ENCODE results near the gene CCDC102B.
"Not testable (repeated sequence)": the region's sequence is repeated elsewhere in the genome, so short reads cannot be mapped to it uniquely, and the experiment has no call there.

Gene CCDC102B

GRCh38 chr18:68916734-68917133 lies 118.9 kb downstream of the CCDC102B start:
- DNase-seq: no peak

DNA sequence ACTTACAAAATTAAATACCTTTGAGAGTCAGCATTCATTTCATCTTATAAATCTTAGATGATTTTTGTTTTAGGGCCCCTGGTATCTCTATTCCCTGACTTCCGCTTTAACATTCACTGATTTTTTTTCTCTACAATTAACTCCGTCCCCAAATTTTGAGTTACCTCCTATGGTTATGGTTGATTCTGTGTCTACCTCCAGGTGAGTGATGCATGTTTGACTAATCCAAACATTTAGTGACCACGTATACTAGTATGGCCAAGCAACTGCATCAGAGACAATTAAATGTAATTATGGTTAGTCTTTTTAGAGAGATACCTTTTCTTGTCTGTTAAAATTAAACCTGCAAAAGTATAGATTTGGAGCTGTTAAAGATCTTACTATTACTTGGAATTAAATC lies 120.3 kb downstream of the CCDC102B start:
- no peak for DNase-seq

DNA sequence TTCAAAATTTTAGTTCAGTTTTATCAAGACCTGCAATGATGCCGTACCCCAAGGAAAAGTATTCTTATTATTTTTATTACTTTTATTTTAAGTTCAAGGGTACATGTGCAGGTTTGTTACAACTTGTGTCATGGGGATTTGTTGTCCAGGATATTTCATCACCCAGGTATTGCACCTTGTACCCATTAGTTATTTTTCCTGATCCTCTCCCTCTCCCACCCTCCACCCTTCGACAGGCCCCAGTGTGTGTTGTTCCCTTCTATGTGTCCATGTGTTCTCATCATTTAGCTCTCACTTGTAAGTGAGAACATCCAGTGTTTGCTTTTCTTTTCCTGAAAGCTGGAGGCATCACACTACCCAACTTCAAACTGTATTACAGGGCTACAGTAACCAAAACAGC lies 122.0 kb downstream of the CCDC102B start:
- no peak for DNase-seq

DNA sequence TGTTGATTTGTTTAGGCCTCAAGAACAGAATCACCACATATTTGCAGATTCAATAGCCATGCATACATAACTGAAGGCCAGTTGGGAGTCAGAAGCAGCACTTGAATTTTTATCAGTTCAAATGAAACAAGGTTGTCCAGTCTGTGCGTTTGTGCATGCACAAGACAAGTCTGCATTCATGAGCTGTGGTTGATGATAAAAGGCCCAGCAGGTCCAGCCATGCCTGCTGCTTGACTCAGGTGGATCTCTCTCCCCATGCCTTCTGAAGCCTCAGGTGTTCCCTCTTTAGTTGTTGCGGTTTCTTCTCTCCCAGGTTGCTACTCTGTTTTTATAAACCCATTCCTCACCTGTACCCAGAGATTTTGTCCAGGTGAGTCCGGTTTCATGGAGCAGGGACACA lies 124.5 kb downstream of the CCDC102B start:
- no peak for DNase-seq

GRCh38 chr18:68925268-68925667 lies 127.4 kb downstream of the CCDC102B start:
- no peak for DNase-seq

DNA sequence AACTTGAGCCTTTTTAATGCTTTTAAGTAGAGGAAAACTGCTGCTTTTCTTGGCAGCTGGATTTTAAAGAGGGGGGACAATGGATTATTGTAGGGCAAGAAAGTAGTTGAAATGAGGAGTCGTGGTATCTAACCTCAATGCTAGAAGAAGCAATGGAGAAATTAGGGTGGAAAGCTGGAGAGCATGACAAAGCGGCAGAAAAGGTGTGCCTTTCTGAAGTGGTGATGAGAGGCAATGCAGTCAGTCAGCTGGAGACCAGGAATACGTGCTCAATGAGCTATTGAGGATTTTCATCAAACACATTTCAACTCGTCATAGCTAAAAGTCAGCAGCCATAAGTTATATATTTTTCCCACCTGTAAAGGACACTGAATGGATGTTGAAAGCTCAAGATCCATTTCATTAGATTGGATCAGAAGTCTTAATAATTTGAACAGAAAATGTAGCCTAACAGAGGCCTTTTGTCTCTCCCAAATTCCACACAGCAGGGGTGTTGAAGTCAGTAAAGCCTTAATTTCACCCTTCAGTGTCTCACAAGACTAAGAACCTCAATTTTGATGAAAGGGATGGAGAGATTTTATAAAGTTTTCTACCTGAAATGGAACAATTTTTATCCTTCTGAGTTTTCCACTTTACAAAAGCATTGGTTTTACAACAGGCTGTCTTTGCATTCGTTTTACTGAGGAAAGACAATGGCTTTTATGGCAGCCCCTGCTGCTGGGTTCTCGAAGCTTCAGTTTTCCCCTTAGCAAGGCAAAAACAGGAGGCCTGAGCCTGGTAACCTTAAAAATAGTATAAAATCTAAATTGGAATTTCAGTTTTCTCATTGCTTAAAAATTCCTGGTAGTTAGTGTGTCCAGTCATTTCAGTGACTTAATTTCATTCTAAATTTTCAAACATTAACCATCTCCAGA lies 131.1 kb downstream of the CCDC102B start:
- no peak for DNase-seq

DNA sequence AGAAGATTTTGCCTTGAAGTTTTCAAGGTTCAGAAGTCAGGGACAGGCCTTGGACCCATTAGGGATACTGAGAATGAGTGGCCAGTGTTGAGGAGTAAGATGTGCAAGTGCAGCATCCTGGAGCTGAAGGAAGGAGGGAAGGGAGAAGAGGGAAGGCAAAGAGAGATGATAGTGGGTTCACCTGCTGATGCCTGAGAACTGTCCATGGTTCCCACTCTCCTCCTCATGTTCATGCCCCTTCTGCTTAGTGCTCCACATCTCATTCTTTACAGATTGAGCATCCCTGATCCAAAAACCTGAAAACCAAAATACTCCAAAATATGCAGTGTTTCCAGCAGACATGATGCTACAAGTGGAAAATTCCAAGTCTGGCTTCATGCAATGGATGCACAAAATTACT lies 137.8 kb downstream of the CCDC102B start:
- DNase-seq: no peak

DNA sequence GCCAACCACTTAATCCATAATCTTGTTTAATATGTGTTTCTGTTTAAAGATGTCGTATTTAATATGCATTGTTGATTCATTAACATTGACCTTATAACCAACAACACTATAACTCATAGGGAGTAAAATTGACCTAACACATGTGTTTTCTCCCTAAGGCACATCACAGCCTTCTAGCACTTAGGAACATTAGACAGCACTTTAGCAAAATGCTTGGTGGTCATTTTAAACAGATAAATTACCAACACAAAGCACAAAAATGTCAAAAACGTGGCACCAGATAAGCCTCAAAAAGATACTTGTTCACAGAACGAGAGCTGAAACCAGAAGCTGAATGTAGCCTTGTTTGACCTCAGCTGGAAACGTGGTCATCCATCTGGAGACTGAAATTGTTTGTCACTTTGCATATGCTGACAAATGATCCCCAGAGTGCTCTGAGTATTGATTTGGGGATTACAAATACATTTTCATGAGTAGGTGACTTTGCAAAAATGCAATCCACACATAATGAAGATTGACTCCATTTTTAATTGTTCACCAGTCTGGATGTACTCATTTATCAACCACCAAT lies 139.2 kb downstream of the CCDC102B start:
- no peak for DNase-seq

- no peak for DNase-seq
Observed at GRCh38 chr18:68940039-68940438, 142.2 kb downstream of the CCDC102B start.

GRCh38 chr18:68940754-68941153 lies 142.9 kb downstream of the CCDC102B start:
- no peak for DNase-seq

DNA sequence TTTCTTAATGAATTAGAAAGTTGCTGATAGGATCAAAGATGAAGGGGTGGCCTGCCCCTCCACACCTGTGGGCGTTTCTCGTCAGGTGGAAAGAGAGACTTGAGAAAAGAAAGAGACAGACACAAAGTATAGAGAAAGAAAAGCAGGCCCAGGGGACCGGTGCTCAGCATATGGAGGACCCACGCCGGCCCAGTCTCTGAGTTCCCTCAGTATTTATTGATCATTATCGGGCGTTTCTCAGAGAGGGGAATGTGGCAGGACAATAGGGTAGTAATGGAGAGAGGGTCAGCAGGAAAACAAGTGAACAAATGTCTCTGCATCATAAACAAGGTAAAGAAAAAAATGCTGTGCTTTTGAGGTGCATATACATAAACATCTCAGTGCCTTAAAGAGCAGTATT lies 144.3 kb downstream of the CCDC102B start:
- DNase-seq: no peak

GRCh38 chr18:68943861-68944260 lies 146.0 kb downstream of the CCDC102B start:
- DNase-seq: not testable (repeated sequence)

- no peak for DNase-seq
Observed at GRCh38 chr18:68944330-68944729, 146.4 kb downstream of the CCDC102B start.

GRCh38 chr18:68944826-68945225 lies 146.9 kb downstream of the CCDC102B start:
- DNase-seq: no peak

DNA sequence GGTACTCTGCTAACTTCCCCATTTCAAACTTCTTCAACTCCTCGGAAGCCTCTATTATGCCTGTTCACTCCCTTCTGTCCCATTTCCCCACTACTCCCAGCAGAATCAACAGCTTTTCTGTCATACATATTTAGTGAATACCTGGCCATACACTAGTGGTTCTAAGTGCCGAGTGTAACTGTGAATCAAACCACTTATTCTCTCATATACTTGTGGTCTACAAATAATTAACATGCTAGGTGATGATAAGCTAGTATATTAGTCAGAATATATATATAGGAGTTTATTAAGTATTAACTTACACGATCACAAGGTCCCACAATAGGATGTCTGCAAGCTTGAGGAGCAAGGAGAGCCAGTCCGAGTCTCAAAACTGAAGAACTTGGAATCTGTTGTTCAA lies 150.7 kb downstream of the CCDC102B start:
- DNase-seq: no peak

GRCh38 chr18:68954738-68955137 lies 156.9 kb downstream of the CCDC102B start:
- DNase-seq: no peak

- DNase-seq: no peak
Observed at GRCh38 chr18:68956650-68957049, 158.8 kb downstream of the CCDC102B start.

DNA sequence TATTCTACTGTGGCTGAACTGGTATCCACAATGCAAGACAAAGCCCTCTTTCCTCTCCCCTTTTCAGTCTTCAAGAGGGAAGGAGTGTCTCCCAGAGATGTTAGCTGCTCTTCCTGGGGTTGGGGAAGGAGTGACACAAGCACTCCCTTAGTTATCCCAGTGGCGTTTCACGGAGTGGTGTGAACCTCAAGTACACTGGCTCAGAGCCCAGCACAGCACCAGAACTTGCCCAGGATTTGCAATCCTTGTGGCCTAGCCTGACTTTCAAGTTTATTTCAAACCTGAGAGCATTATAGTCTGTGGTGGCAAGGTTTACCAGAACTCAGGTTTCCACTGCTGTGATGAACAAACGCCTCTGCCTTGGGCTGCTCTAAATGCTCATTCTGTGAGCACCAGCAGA lies 162.5 kb downstream of the CCDC102B start:
- DNase-seq: no peak

DNA sequence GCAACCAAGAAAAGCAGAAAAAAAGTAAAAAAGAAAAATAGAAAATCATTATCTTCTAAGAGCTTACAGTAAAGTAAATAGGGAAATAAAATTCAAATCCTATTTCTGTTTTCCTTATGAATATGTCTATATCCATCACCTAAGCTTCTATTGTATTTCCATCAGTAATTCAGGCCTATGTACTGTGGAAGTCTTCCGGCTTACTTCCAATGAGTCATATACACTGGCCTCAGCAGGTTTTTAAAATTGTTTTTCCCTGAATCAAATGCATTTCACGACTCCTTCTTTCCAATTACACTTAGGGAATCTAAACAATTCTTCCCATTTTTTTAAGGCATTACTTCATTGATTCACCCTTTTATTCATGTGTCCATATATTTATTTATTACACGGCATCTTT lies 164.7 kb downstream of the CCDC102B start:
- no peak for DNase-seq

- DNase-seq: no peak
Observed at GRCh38 chr18:68965817-68966216, 167.9 kb downstream of the CCDC102B start.

DNA sequence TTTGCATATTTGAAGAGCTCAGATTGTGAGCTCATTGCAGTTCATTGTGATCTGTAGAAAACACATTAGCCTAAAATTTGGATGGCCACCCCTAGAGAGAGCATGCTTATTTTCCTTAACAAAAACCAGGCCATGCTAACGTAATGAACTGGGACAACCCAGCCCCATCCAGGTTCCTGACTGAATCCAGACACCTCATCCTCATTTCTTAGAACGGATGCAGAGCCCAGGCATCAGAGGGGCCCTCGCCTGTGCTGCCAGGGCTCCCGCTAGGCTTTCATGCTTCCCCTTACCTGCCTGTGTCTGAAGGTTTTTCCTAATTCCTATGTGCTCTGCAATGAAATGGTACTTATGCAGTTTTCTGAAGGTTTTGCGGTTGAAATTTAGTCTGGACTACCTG lies 171.1 kb downstream of the CCDC102B start:
- DNase-seq: no peak

DNA sequence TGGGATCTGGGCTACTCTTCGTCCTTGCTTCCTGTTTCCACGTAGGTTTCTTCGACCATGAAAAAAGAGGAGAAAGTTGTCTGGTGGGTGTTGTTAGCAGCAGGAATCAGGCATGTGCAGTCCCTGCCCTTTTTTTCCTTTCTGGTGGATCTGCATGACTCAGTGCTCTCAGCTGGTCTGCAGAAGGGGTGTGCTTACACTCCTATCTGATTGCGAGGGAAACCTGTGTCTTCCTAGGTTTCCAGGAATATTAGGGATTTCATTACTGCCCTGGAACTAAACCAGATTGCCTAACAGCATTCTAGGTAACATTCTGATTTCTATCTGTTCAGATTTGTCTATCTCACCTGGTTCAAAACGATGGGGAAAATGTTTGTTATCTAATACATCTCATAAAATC lies 174.3 kb downstream of the CCDC102B start:
- no peak for DNase-seq

GRCh38 chr18:68979737-68980136 lies 181.9 kb downstream of the CCDC102B start:
- DNase-seq: no peak

DNA sequence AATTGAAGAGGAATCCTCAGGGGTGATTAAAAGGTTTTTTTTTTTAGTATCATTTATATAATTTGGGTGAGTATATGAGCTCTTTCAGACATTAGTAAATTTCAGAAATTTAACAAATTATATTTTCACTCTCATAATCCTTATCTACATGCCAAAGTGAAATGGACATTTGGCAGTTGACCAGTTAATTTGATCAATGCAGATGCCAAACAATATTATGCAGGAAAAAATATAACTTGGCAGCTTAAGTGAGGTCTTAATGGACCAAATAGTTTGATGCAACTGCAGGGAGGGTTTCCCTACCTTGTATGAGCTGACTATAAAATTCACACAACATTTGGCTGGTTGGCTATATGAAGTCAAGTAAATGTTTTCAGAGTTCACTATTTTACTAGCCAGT lies 185.2 kb downstream of the CCDC102B start:
- no peak for DNase-seq

DNA sequence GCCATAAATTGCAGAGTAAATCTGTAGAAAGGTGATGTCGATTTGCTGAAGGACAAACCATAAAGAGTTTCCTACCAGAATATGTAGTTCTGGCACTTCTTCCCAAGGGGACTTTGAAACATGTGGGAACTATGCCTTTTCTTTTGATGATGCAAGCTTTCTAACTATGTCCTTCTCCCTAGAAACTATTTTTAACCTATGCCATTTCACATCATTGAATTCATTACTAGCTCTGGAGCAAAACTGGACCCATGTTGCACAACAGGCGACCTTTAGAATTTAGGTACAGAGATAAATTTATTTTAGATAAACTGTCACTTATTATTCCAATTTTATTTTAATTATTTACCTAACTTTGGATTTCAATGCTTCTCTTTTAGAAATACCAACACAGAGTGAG lies 186.5 kb downstream of the CCDC102B start:
- DNase-seq: no peak

Data from NCI-H187 treated with DMSO at 0.1 percent for 48 hours (cell line).